ENCODE results near the gene ABLIM1.

Gene ABLIM1

GRCh38 chr10:114679552-114679951, 21.5 kb upstream of the ABLIM1 start:
- DNase-seq, result no peak

GRCh38 chr10:114678820-114679219, 20.7 kb upstream of the ABLIM1 start:
- no peak for DNase-seq

GRCh38 chr10:114678336-114678735, 20.3 kb upstream of the ABLIM1 start:
- DNase-seq, result no peak

- no peak for DNase-seq
These were observed 16.3 kb upstream of the ABLIM1 start for GRCh38 chr10:114674346-114674745.

GRCh38 chr10:114669648-114670047, 11.6 kb upstream of the ABLIM1 start:
- no peak for DNase-seq

GRCh38 chr10:114668375-114669080, 10.5 kb upstream of the ABLIM1 start:
- no peak for DNase-seq

GRCh38 chr10:114665873-114666272, 7.8 kb upstream of the ABLIM1 start:
- no peak for DNase-seq

- DNase-seq, result no peak
These were observed 7.3 kb upstream of the ABLIM1 start for GRCh38 chr10:114665406-114665805.

- DNase-seq, result no peak
These were observed 6.1 kb upstream of the ABLIM1 start for GRCh38 chr10:114664127-114664526.

- DNase-seq, result no peak
These were observed 5.6 kb upstream of the ABLIM1 start for GRCh38 chr10:114663626-114664025.

GRCh38 chr10:114662646-114663217, 4.7 kb upstream of the ABLIM1 start:
- no peak for DNase-seq

GRCh38 chr10:114661212-114661880, 3.3 kb upstream of the ABLIM1 start:
- DNase-seq, result no peak

- DNase-seq, result no peak
These were observed 2.4 kb downstream of the ABLIM1 start for GRCh38 chr10:114655671-114656070.

GRCh38 chr10:114654822-114655575, 3.1 kb downstream of the ABLIM1 start:
- DNase-seq, result no peak

GRCh38 chr10:114653926-114654325, 4.1 kb downstream of the ABLIM1 start:
- peak in 1 of 2 experiments; percentile 3 for DNase-seq

GRCh38 chr10:114652402-114653368, 5.4 kb downstream of the ABLIM1 start:
- no peak for DNase-seq

GRCh38 chr10:114650831-114651230, 7.2 kb downstream of the ABLIM1 start:
- DNase-seq, result no peak

- no peak for DNase-seq
These were observed 7.8 kb downstream of the ABLIM1 start for GRCh38 chr10:114650266-114650665.

- no peak for DNase-seq
These were observed 8.7 kb downstream of the ABLIM1 start for GRCh38 chr10:114649217-114649903.

- DNase-seq, result no peak
These were observed 9.7 kb downstream of the ABLIM1 start for GRCh38 chr10:114648368-114648767.

- no peak for DNase-seq
These were observed 10.4 kb downstream of the ABLIM1 start for GRCh38 chr10:114647545-114648138.
